H9 (cell line): ENCODE measurements around the gene NEK6. TPM values are rescaled to one million over a fixed set of nuclear protein-coding genes. Genes with fewer than 3 reads are reported as not detected.

Source experiments
- DNase-seq: peaks from one replicate; pipeline ENCODE4 v3.0.0-alpha.2; 2017
- H2AFZ ChIP-seq: one replicate; pipeline ENCODE4 v1.6.1; 2013; ENCODE audit warnings: mild to moderate bottlenecking, low read length, control low read depth, moderate library complexity
- H2AK5ac ChIP-seq: 2 replicates; pipeline ENCODE4 v1.6.1; 2013; ENCODE audit warnings: low read length, control low read depth, mixed read lengths; ENCODE audit not compliant: insufficient read length
- H2BK120ac ChIP-seq: one replicate; pipeline ENCODE4 v1.6.1; 2013; ENCODE audit warnings: low read depth, mild to moderate bottlenecking, low read length, control low read depth, inconsistent platforms; ENCODE audit not compliant: poor library complexity, severe bottlenecking
- H2BK12ac ChIP-seq: 2 replicates; pipeline ENCODE4 v1.6.1; 2013; ENCODE audit warnings: low read length, control low read depth, mixed read lengths, low read depth; ENCODE audit not compliant: insufficient read length
- H2BK15ac ChIP-seq: 2 replicates; pipeline ENCODE4 v1.6.1; 2013; ENCODE audit warnings: low read depth, low read length, control low read depth
- H2BK20ac ChIP-seq: one replicate; pipeline ENCODE4 v1.6.1; 2013; ENCODE audit warnings: low read depth, mild to moderate bottlenecking, low read length, control low read depth, inconsistent platforms; ENCODE audit not compliant: poor library complexity, severe bottlenecking
- H2BK5ac ChIP-seq: 2 replicates; pipeline ENCODE4 v1.6.1; 2013; ENCODE audit warnings: low read length, control low read depth, mixed read lengths; ENCODE audit not compliant: insufficient read length
- H3K14ac ChIP-seq: 2 replicates; pipeline ENCODE4 v1.6.1; 2013; ENCODE audit warnings: low read length, control low read depth; ENCODE audit not compliant: insufficient read depth
- H3K18ac ChIP-seq: 2 replicates; pipeline ENCODE4 v1.6.1; 2013; ENCODE audit warnings: low read depth, mild to moderate bottlenecking, mixed read lengths, low read length, control low read depth; ENCODE audit not compliant: insufficient read length
- H3K23ac ChIP-seq: 2 replicates; pipeline ENCODE4 v1.6.1; 2013; ENCODE audit warnings: low read length, control low read depth, mixed read lengths, low read depth; ENCODE audit not compliant: insufficient read length
- H3K23me2 ChIP-seq: 2 replicates; pipeline ENCODE4 v1.6.1; 2013; ENCODE audit warnings: low read depth, mild to moderate bottlenecking, mixed read lengths, low read length, control low read depth; ENCODE audit not compliant: insufficient read length, poor library complexity, severe bottlenecking
- H3K27ac ChIP-seq: 2 replicates; pipeline ENCODE4 v1.5.1; 2013; ENCODE audit warnings: low read length, control low read depth, mixed read lengths, low read depth; ENCODE audit not compliant: insufficient read length
- H3K27me3 ChIP-seq: 2 replicates; pipeline ENCODE4 v1.6.1; 2013; ENCODE audit warnings: low read length, control low read depth, inconsistent platforms; ENCODE audit not compliant: insufficient read depth
- H3K4ac ChIP-seq: 2 replicates; pipeline ENCODE4 v1.6.1; 2013; ENCODE audit warnings: low read depth, mild to moderate bottlenecking, control low read depth, inconsistent platforms, low read length, moderate library complexity
- H3K4me1 ChIP-seq: 2 replicates; pipeline ENCODE4 v1.6.1; 2013; ENCODE audit warnings: low read length, control low read depth, inconsistent platforms; ENCODE audit not compliant: insufficient read depth
- H3K4me2 ChIP-seq: 2 replicates; pipeline ENCODE4 v1.6.1; 2013; ENCODE audit warnings: low read length, control low read depth, mixed read lengths; ENCODE audit not compliant: insufficient read length, insufficient read depth
- H3K56ac ChIP-seq: 2 replicates; pipeline ENCODE4 v1.6.1; 2013; ENCODE audit warnings: low read depth, mild to moderate bottlenecking, mixed read lengths, low read length, control low read depth; ENCODE audit not compliant: insufficient read length
- H3K79me1 ChIP-seq: 2 replicates; pipeline ENCODE4 v1.6.1; 2013; ENCODE audit warnings: low read depth, mild to moderate bottlenecking, moderate library complexity, low read length, control low read depth, inconsistent platforms; ENCODE audit not compliant: insufficient read depth, poor library complexity, severe bottlenecking
- H3K79me2 ChIP-seq: 2 replicates; pipeline ENCODE4 v1.6.1; 2013; ENCODE audit warnings: low read length, control low read depth, inconsistent platforms; ENCODE audit not compliant: insufficient read depth
- H3K9ac ChIP-seq: 2 replicates; pipeline ENCODE4 v1.6.1; 2013; ENCODE audit warnings: low read length, control low read depth, mixed read lengths; ENCODE audit not compliant: insufficient read length; ENCODE audit errors: extremely low read depth
- H3K9me3 ChIP-seq: one replicate; pipeline ENCODE4 v1.6.1; 2013; ENCODE audit warnings: low read depth, low read length, inconsistent platforms; ENCODE audit not compliant: control insufficient read depth
- H3T11ph ChIP-seq: one replicate; pipeline ENCODE4 v1.6.1; 2013; ENCODE audit warnings: mild to moderate bottlenecking, low read length, control low read depth, inconsistent platforms
- H4K20me1 ChIP-seq: one replicate; pipeline ENCODE4 v1.6.1; 2013; ENCODE audit not compliant: control insufficient read depth, insufficient read length, insufficient read depth
- H4K5ac ChIP-seq: 2 replicates; pipeline ENCODE4 v1.6.1; 2013; ENCODE audit warnings: low read depth, mild to moderate bottlenecking, mixed read lengths, low read length, control low read depth; ENCODE audit not compliant: insufficient read length
- H4K8ac ChIP-seq: replicated peaks from 2 replicates; pipeline ENCODE4 v1.6.1; 2013; ENCODE audit warnings: low read length, control low read depth, mixed read lengths, low read depth; ENCODE audit not compliant: insufficient read length
- H4K91ac ChIP-seq: 2 replicates; pipeline ENCODE4 v1.6.1; 2013; ENCODE audit warnings: low read depth, mild to moderate bottlenecking, moderate library complexity, mixed read lengths, low read length, control low read depth; ENCODE audit not compliant: insufficient read length
- H3K27ac Mint-ChIP-seq, 3 experiments: 2 replicates in 2 of 3; 3 replicates in 1 of 3; pipeline ENCODE4 v1.8.0; 2020 to 2021; ENCODE audit warnings: mixed read lengths in 3 of 3, mild to moderate bottlenecking in 1 of 3, moderate library complexity in 1 of 3
- H3K27me3 Mint-ChIP-seq: 2 replicates; pipeline ENCODE4 v1.8.0; 2021; ENCODE audit warnings: low read depth, mild to moderate bottlenecking, moderate library complexity, mixed read lengths
- H3K36me3 Mint-ChIP-seq, 3 experiments: 2 replicates in 2 of 3; 3 replicates in 1 of 3; pipeline ENCODE4 v1.8.0; 2020 to 2021; ENCODE audit warnings: low read depth in 3 of 3, mixed read lengths in 3 of 3; ENCODE audit not compliant: insufficient read depth in 1 of 3
- H3K4me1 Mint-ChIP-seq, 2 experiments: 2 replicates each; pipeline ENCODE4 v1.8.0; 2020; ENCODE audit warnings: mixed read lengths in 2 of 2
- H3K4me3 Mint-ChIP-seq, 2 experiments: 2 replicates in 1 of 2; 3 replicates in 1 of 2; pipeline ENCODE4 v1.8.0; 2020 to 2021; ENCODE audit warnings: mild to moderate bottlenecking in 2 of 2, mixed read lengths in 2 of 2, moderate library complexity in 1 of 2
- H3K9me3 Mint-ChIP-seq, 2 experiments: 2 replicates in 1 of 2; 3 replicates in 1 of 2; pipeline ENCODE4 v1.8.0; 2020; ENCODE audit warnings: mild to moderate bottlenecking in 2 of 2, mixed read lengths in 2 of 2, moderate library complexity in 1 of 2
- CTCF ChIP-seq: fragments of 200-600 bp; sonication (generic); conservative IDR thresholded peaks from 3 replicates; pipeline ENCODE4 v1.8.0; 2021; ENCODE audit warnings: antibody characterized with exemption, mild to moderate bottlenecking
- WGBS: extraction: QIAGEN DNeasy Blood & Tissue Kit; methylation state at CpG from one replicate; pipeline ENCODE4 v1.1.7; 2013; ENCODE audit warnings: missing lambda C conversion rate, low lambda C conversion rate, mixed read lengths; ENCODE audit not compliant: insufficient read length; ENCODE audit errors: extremely low coverage; 5-methylcytosine and 5-hydroxymethylcytosine counted together
- total RNA-seq: library from RNA; stranded (reverse); gene quantifications from 2 replicates; pipeline ENCODE4 v1.2.1, GENCODE V29; 2021

The NEK6 gene
- total RNA-seq, 1 experiment from 2014 or later = 14.3 TPM

- WGBS = no CpG with 5 or more reads among the region's 2 CpGs
- no peak for DNase-seq
- H2BK120ac ChIP-seq = no peak overlapping the region
- no peaks in the 10 kb centered on the region for H3K23me2 ChIP-seq
- no peak overlapping the region for H2BK12ac ChIP-seq
- H3K79me1 ChIP-seq = no peaks in the 10 kb centered on the region
- Mint-ChIP-seq H3K27ac (no peak overlapping the region), H3K27me3 (peaks cover 17% of the 10 kb centered on the region), H3K4me3 (no peak overlapping the region), H3K4me1 (peaks cover 6 to 19% of the 10 kb centered on the region in 2 experiments; a peak in 3 of 4 replicates), H3K9me3 (peaks cover 0 to 4% of the 10 kb centered on the region in 2 experiments; a peak in 1 of 5 replicates), H3K36me3 (no peaks in the 10 kb centered on the region)
- no peak overlapping the region for H4K91ac ChIP-seq
- peaks cover 6% of the 10 kb centered on the region for H3K9me3 ChIP-seq
- no peak overlapping the region for H2BK20ac ChIP-seq
- H4K8ac ChIP-seq = no peak overlapping the region
- no peak overlapping the region for H3K4me2 ChIP-seq
- H2BK5ac ChIP-seq = no peak overlapping the region
- no peak overlapping the region for H4K5ac ChIP-seq
- no peaks in the 10 kb centered on the region for H3K79me2 ChIP-seq
- no peaks in the 10 kb centered on the region for H3K27me3 ChIP-seq
- no peak overlapping the region for H2BK15ac ChIP-seq
- no peak overlapping the region for H3K9ac ChIP-seq
- H3K18ac ChIP-seq = no peak overlapping the region
- no peak overlapping the region for H3K27ac ChIP-seq
- no peak for TF ChIP-seq CTCF
- H2AK5ac ChIP-seq = no peak overlapping the region
- no peaks in the 10 kb centered on the region for H4K20me1 ChIP-seq
- H3K4me1 ChIP-seq = no peaks in the 10 kb centered on the region
- no peak overlapping the region for H3K56ac ChIP-seq
- no peak overlapping the region for H3K23ac ChIP-seq
- H3K4ac ChIP-seq = no peak overlapping the region
- no peak overlapping the region for H3T11ph ChIP-seq
- no peak overlapping the region for H2AFZ ChIP-seq
- H3K14ac ChIP-seq = no peak overlapping the region
Measured at GRCh38 chr9:124209774-124210173, 48.0 kb upstream of the NEK6 start.
